ENCODE results near the gene RTN4R.
"Not testable (repeated sequence)": the region's sequence is repeated elsewhere in the genome, so short reads cannot be mapped to it uniquely, and the experiment has no call there.

DNA sequence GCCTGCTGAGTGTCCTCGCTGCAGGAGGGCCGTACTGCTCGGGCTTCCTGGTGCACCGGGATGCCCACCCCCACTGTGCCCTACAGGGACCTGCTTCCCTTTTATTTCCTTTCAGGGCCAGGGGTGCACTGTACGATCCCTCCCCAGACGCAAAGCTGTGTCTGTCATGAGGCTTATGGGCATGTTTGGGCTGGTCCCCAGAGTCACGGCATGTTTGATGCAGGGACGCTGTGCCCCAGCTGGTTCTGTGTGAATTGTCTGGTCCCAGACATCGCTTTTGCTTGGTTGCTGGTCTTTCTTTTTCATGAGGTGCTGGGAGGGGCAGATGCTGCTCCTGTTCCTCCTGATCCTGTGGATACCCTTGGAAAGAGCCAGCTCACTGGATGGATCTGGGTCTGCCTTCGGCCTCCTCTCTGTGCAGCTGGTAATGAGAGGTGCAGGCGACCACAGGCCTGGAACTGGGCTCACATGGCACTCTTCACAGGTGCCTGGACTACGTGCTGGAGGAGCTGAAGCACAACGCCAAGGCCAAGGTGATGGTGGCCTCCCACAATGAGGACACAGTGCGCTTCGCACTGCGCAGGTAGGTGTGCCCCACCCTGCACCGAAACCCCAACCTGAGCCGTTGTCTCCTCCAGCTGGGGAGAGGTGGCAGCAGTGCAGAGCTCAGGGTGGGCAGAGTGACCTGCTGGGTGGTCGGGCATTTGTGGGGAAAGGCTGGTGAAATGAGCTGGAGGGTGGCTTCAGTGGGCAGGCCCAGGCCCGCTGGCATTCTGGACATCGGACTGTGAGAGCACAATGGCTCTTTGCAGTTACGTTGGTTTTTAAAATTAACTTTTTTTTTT lies 40.9 kb upstream of the RTN4R start:
- TF ChIP-seq, protein P1, sequence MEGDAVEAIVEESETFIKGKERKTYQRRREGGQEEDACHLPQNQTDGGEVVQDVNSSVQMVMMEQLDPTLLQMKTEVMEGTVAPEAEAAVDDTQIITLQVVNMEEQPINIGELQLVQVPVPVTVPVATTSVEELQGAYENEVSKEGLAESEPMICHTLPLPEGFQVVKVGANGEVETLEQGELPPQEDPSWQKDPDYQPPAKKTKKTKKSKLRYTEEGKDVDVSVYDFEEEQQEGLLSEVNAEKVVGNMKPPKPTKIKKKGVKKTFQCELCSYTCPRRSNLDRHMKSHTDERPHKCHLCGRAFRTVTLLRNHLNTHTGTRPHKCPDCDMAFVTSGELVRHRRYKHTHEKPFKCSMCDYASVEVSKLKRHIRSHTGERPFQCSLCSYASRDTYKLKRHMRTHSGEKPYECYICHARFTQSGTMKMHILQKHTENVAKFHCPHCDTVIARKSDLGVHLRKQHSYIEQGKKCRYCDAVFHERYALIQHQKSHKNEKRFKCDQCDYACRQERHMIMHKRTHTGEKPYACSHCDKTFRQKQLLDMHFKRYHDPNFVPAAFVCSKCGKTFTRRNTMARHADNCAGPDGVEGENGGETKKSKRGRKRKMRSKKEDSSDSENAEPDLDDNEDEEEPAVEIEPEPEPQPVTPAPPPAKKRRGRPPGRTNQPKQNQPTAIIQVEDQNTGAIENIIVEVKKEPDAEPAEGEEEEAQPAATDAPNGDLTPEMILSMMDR (IDR thresholded peaks at IDR 0.05 in 2 of 3, conservative IDR thresholded peaks at IDR 0.05 in 1 of 3; ENCODE audit: borderline replicate concordance in 1 of 3, insufficient read depth in 1 of 3, low read depth in 2 of 3, low read length in 2 of 3), result not testable (repeated sequence)
- not testable (repeated sequence) for TF ChIP-seq POLR2A (IDR thresholded peaks at IDR 0.05; ENCODE audit: borderline replicate concordance, extremely low read depth, insufficient read depth, insufficient read length); FOSL1 (IDR thresholded peaks at IDR 0.05; ENCODE audit: low read depth); ATF3 (IDR thresholded peaks at IDR 0.05); POLR2AphosphoS5 (IDR thresholded peaks at IDR 0.05; ENCODE audit: low read depth, low read length); YY1 (IDR thresholded peaks at IDR 0.05; ENCODE audit: extremely low read depth, insufficient replicate concordance, low read depth, low read length); EZH2phosphoT487 (IDR thresholded peaks at IDR 0.05; ENCODE audit: borderline replicate concordance); JUND (IDR thresholded peaks at IDR 0.05); REST (IDR thresholded peaks at IDR 0.05; ENCODE audit: low read depth); EZH2 (IDR thresholded peaks at IDR 0.05); SIN3A (IDR thresholded peaks at IDR 0.05; ENCODE audit: low read depth)

All from HCT116 (cell line).